Esophagus muscularis mucosa (tissue), 4 donors: Measurements from ENCODE around the gene FRMD5.

Experiments used
- CTCF ChIP-seq, 3 experiments: fragments of 200-600 bp in 2 of 3; fragments of 450-650 bp in 1 of 3; sonication (generic) in 2 of 3; IDR thresholded peaks; one replicate each; pipeline ENCODE4 v1.5.1; 2017 to 2019; ENCODE audit warnings: antibody characterized with exemption in 3 of 3, mild to moderate bottlenecking in 2 of 3, moderate library complexity in 1 of 3
- EP300 ChIP-seq: sonication (generic); formaldehyde crosslinking; IDR thresholded peaks from one replicate; pipeline ENCODE4 v1.6.1; 2017; ENCODE audit warnings: antibody characterized with exemption
- POLR2A ChIP-seq: fragments of 450-650 bp; IDR thresholded peaks from one replicate; pipeline ENCODE4 v1.6.1; 2017; ENCODE audit warnings: antibody characterized with exemption, moderate library complexity, mild to moderate bottlenecking, low read depth
- POLR2AphosphoS5 ChIP-seq, 2 donors: sonication (generic); formaldehyde crosslinking; IDR thresholded peaks; one replicate each; pipeline ENCODE4 v1.6.1; 2017; ENCODE audit warnings: antibody characterized with exemption in 2 of 2

GRCh38 chr15:44045661-44046060, 149.4 kb downstream of the FRMD5 start:
- TF ChIP-seq POLR2AphosphoS5 (IDR thresholded peaks at IDR 0.05) (no peak), CTCF (IDR thresholded peaks at IDR 0.05) (no peak), EP300 (no peak), POLR2A (no peak)
